ENCODE measurements around the gene BIVM. TPM values are rescaled to one million over a fixed set of nuclear protein-coding genes. Genes with fewer than 3 reads are reported as not detected.
A peak's percentile ranks its signal among the peaks of the same experiment; 100 is the strongest.

BIVM gene, protein sequence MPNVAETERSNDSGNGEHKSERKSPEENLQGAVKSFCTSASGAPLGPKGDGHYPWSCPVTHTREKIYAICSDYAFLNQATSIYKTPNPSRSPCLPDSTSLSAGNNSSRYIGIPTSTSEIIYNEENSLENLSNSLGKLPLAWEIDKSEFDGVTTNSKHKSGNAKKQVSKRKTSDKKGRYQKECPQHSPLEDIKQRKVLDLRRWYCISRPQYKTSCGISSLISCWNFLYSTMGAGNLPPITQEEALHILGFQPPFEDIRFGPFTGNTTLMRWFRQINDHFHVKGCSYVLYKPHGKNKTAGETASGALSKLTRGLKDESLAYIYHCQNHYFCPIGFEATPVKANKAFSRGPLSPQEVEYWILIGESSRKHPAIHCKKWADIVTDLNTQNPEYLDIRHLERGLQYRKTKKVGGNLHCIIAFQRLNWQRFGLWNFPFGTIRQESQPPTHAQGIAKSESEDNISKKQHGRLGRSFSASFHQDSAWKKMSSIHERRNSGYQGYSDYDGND
- total RNA-seq, result 10 to 100 TPM; 16.2 to 22.0 TPM

DNA sequence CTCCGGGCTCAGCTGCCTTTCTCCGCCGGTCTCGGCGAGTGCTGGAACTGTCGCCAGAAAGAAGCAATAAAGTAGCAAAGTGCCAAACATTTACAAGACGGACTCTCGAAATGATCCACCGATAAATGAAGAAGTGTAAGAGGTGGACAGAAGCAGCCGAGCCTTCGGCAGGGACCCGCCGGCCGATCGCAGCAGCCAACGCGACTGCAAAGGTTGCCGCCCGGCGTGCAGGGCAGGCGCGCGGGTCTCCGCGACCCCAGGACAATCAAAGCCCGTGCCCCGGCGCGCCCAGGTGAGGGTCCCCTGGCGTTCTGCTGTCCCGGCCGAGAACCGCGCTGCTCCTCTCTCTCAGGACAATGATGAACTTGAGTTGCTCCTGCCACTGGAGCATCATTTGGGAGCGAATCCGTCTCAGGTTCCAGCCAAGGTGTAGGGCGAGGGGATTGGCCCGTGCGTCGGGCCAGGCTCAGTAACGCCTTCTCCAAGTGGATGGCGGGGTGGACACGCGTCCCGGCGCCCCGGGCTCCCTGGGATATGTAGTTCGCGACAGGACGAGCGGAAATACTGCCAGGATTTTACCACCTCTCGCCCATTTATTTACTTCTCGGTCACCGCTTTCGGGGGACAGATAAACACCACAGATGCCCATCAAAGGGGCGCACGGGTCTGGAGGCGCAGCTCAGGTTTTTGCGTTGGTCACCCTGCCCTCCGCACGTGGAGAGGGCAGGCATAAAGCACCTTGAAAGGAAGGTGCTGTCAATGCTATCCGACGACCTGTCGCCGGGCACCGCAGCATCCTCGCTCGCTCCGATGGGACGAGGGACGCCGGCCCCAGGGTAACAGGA, at the start of gene BIVM, which contains the start of gene POGLUT2:
TSS of gene BIVM (plus strand) at position 539 of the 845 bp plus-strand sequence. CDS start 8,149 bp downstream, outside the sequence.
TSS of gene POGLUT2 (minus strand) at position 396 of the 845 bp plus-strand sequence. CDS start at position 90, 306 bp downstream.
- peak; percentile 82 for TF ChIP-seq POLR2AphosphoS5 (IDR thresholded peaks at IDR 0.05)
- TF ChIP-seq POLR2A (IDR thresholded peaks at IDR 0.05), result peak; percentile 37
- TF ChIP-seq, protein P1, sequence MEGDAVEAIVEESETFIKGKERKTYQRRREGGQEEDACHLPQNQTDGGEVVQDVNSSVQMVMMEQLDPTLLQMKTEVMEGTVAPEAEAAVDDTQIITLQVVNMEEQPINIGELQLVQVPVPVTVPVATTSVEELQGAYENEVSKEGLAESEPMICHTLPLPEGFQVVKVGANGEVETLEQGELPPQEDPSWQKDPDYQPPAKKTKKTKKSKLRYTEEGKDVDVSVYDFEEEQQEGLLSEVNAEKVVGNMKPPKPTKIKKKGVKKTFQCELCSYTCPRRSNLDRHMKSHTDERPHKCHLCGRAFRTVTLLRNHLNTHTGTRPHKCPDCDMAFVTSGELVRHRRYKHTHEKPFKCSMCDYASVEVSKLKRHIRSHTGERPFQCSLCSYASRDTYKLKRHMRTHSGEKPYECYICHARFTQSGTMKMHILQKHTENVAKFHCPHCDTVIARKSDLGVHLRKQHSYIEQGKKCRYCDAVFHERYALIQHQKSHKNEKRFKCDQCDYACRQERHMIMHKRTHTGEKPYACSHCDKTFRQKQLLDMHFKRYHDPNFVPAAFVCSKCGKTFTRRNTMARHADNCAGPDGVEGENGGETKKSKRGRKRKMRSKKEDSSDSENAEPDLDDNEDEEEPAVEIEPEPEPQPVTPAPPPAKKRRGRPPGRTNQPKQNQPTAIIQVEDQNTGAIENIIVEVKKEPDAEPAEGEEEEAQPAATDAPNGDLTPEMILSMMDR (IDR thresholded peaks at IDR 0.05), result no peak
- no peaks in the 10 kb centered on the region for H3K36me3 ChIP-seq
- H3K27me3 ChIP-seq (replicated peaks; ENCODE audit: insufficient read depth), result no peaks in the 10 kb centered on the region
- intact Hi-C loops (cut with DNase I), result no loop called here
- H3K4me1 ChIP-seq (replicated peaks), result no peaks in the 10 kb centered on the region
- H3K4me3 ChIP-seq, result peak within 1 kb of the TSS; percentile 47 to 56
- no peaks in the 10 kb centered on the region for H3K9me3 ChIP-seq
- WGBS, result 0% methylated on average over 58 of the region's 72 CpGs
- H3K27ac ChIP-seq, result peak within 1 kb of the TSS; percentile 77 to 83
- peak; percentile 92 for DNase-seq (ENCODE audit: low spot score)

DNA sequence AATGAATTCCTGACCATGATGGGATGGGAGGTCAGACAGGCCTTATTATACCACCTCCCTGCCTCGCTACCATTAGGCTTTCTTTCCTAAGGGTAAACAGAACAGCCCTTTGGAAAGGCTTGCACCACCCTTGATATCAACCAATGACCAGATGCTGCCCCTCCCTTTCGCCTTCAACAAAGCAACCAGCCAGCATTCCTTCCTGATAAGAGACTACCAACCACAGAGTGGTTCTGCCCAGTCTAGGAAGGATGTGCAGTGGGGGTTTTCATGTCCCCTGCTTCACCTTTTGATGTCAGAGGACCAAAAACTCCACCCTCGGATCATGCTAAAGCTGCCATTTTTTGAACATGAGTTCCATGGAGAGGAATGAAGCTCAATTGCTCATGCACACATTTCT, 47.0 kb upstream of the BIVM start:
- TF ChIP-seq POLR2A (IDR thresholded peaks at IDR 0.05), result no peak
- no peaks in the 10 kb centered on the region for H3K27me3 ChIP-seq (replicated peaks; ENCODE audit: insufficient read depth)
- intact Hi-C loops (cut with DNase I), result no loop called here
- no peak overlapping the region for H3K4me3 ChIP-seq
- no peaks in the 10 kb centered on the region for H3K4me1 ChIP-seq (replicated peaks)
- no peaks in the 10 kb centered on the region for H3K36me3 ChIP-seq
- H3K27ac ChIP-seq, result no peak overlapping the region
- DNase-seq (ENCODE audit: low spot score), result no peak
- no peaks in the 10 kb centered on the region for H3K9me3 ChIP-seq
- 94% methylated on average over 3 of the region's 3 CpGs for WGBS

DNA sequence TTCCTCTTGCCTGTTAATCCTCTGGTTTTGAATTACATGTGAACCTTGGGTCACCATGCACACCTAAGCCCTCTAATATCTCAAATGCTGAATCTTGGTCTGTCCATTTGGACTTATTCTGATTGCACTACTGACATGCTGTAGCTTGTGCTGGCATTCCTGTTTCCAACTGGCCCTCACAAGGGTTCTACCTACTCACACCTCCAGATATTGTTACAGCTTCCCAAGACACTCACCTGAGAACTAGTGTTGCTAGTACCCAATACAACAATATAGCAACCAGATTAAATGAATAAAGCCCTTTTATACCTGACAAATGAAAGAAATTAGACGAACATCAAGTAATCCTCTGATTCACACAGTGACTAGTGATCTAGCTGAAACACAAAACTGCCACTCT, 41.9 kb upstream of the BIVM start:
- no peaks in the 10 kb centered on the region for H3K4me1 ChIP-seq (replicated peaks)
- WGBS, result 85% methylated on average over 1 of the region's 1 CpG
- no peaks in the 10 kb centered on the region for H3K27me3 ChIP-seq (replicated peaks; ENCODE audit: insufficient read depth)
- no peaks in the 10 kb centered on the region for H3K36me3 ChIP-seq
- no peak overlapping the region for H3K4me3 ChIP-seq
- no peak for TF ChIP-seq POLR2A (IDR thresholded peaks at IDR 0.05)
- H3K9me3 ChIP-seq, result no peaks in the 10 kb centered on the region
- no peak for DNase-seq (ENCODE audit: low spot score)
- intact Hi-C loops (cut with DNase I), result no loop called here
- no peak overlapping the region for H3K27ac ChIP-seq

DNA sequence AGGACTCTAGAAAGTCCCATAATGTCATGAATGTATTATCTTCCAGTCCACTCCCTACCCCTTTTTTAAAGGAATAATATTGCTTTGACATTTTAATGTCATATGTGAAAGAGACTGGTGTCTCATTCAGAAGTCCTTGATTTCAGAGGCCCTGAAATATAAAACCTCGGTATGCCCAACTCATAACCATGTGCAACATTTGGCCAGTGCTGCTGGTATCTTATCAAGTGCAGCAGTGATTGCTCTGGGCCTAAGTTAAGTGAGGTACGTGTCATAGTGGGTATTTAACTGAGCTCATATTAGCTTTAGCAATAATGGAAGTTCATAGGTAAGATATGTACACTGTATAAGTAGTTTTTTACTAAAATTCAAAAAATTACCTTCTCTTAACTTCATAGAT, 40.1 kb upstream of the BIVM start:
- no peaks in the 10 kb centered on the region for H3K27me3 ChIP-seq (replicated peaks; ENCODE audit: insufficient read depth)
- H3K27ac ChIP-seq, result no peak overlapping the region
- TF ChIP-seq POLR2A (IDR thresholded peaks at IDR 0.05) (no peak), POLR2AphosphoS5 (IDR thresholded peaks at IDR 0.05) (no peak)
- TF ChIP-seq, protein P1 (IDR thresholded peaks at IDR 0.05), result no peak
- no peaks in the 10 kb centered on the region for H3K4me1 ChIP-seq (replicated peaks)
- no peaks in the 10 kb centered on the region for H3K36me3 ChIP-seq
- H3K4me3 ChIP-seq, result no peak overlapping the region
- no peaks in the 10 kb centered on the region for H3K9me3 ChIP-seq
- no peak for DNase-seq (ENCODE audit: low spot score)
- 90% methylated on average over 2 of the region's 2 CpGs for WGBS
- intact Hi-C loops (cut with DNase I), result no loop called here

DNA sequence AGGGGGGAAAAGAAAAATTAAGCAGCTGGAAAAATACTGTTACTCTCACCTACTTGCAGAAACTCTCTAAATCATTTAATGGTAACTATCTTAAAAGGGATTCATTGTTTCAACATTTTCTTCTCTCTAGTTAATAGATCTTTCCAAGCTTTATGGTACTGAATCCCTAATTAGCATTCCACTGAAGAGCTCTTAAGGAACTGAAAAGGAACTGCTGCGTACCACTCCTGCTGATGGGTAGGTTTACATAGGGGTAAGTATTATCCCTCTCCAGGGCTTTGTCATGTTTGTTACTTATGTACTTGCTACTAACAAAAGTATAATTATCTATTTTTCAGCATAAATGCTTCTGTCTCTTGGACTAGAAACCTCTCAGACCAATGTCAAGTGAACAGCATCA, 37.8 kb upstream of the BIVM start:
- Histone ChIP-seq H3K36me3 (no peaks in the 10 kb centered on the region), H3K27me3 (replicated peaks; ENCODE audit: insufficient read depth) (no peaks in the 10 kb centered on the region), H3K4me3 (no peak overlapping the region), H3K27ac (no peak overlapping the region), H3K9me3 (no peaks in the 10 kb centered on the region), H3K4me1 (replicated peaks) (no peaks in the 10 kb centered on the region)
- no peak for TF ChIP-seq POLR2AphosphoS5 (IDR thresholded peaks at IDR 0.05)
- TF ChIP-seq, protein P1 (IDR thresholded peaks at IDR 0.05), result no peak
- TF ChIP-seq POLR2A (IDR thresholded peaks at IDR 0.05), result no peak
- no peak for DNase-seq (ENCODE audit: low spot score)
- intact Hi-C loops (cut with DNase I), result no loop called here
- 72% methylated on average over 1 of the region's 1 CpG for WGBS
